Peyer's patch (tissue), 4 donors: ENCODE data around the gene LAD1.

Experiments used
- CTCF ChIP-seq, 6 experiments: fragments of 450-650 bp in 4 of 6; fragments of 200-600 bp in 2 of 6; sonication (generic) in 1 of 6; IDR thresholded peaks; one replicate each; pipeline ENCODE4 v1.5.1; 2017 to 2019; ENCODE audit warnings: antibody characterized with exemption in 6 of 6, mild to moderate bottlenecking in 3 of 6, moderate library complexity in 1 of 6
- POLR2A ChIP-seq, 2 donors: fragments of 450-650 bp; IDR thresholded peaks; one replicate each; pipeline ENCODE4 v1.5.1; 2017; ENCODE audit warnings: antibody characterized with exemption in 2 of 2, mild to moderate bottlenecking in 2 of 2, moderate library complexity in 2 of 2

- TF ChIP-seq CTCF (IDR thresholded peaks at IDR 0.05): no peak
- no peak for TF ChIP-seq POLR2A (IDR thresholded peaks at IDR 0.05)
Observed at GRCh38 chr1:201444792-201445191, 45.7 kb upstream of the LAD1 start.
